Parathyroid adenoma (tissue), 2 donors: Measurements from ENCODE around the gene OR13F1.

ENCODE experiments used
- H2AFZ ChIP-seq: fragments of 300-600 bp; sonication (generic); one replicate; pipeline ENCODE4 v1.7.0; 2017; ENCODE audit warnings: antibody characterized with exemption, mild to moderate bottlenecking
- H3K27ac ChIP-seq: fragments of 300-600 bp; sonication (generic); one replicate; pipeline ENCODE4 v1.7.0; 2017
- H3K27me3 ChIP-seq: fragments of 300-600 bp; sonication (generic); one replicate; pipeline ENCODE4 v1.7.0; 2017; ENCODE audit warnings: low read length; ENCODE audit not compliant: control insufficient read depth, insufficient read depth
- H3K36me3 ChIP-seq: fragments of 300-600 bp; sonication (generic); one replicate; pipeline ENCODE4 v1.7.0; 2017; ENCODE audit warnings: low read length; ENCODE audit not compliant: control insufficient read depth, insufficient read depth
- H3K4me1 ChIP-seq: fragments of 300-600 bp; sonication (generic); one replicate; pipeline ENCODE4 v1.7.0; 2017; ENCODE audit warnings: control low read depth
- H3K4me2 ChIP-seq: fragments of 300-600 bp; sonication (generic); one replicate; pipeline ENCODE4 v1.7.0; 2017; ENCODE audit warnings: low read length
- H3K4me3 ChIP-seq: fragments of 300-600 bp; sonication (generic); one replicate; pipeline ENCODE4 v1.7.0; 2017; ENCODE audit warnings: low read depth, low read length
- H3K79me2 ChIP-seq: fragments of 300-600 bp; sonication (generic); one replicate; pipeline ENCODE4 v1.7.0; 2017; ENCODE audit warnings: control low read depth
- H3K9ac ChIP-seq: fragments of 300-600 bp; sonication (generic); one replicate; pipeline ENCODE4 v1.7.0; 2017; ENCODE audit warnings: mild to moderate bottlenecking
- H3K9me3 ChIP-seq: fragments of 300-600 bp; sonication (generic); one replicate; pipeline ENCODE4 v1.7.0; 2017; ENCODE audit warnings: low read length; ENCODE audit not compliant: control insufficient read depth
- TF ChIP-seq, protein P1 (sequence below): fragments of 300-600 bp; sonication (generic); IDR thresholded peaks from one replicate; pipeline ENCODE4 v1.7.0; 2017; ENCODE audit warnings: antibody characterized with exemption, mild to moderate bottlenecking
- donor health status: primary hyperparathyroidism.

Gene OR13F1

DNA sequence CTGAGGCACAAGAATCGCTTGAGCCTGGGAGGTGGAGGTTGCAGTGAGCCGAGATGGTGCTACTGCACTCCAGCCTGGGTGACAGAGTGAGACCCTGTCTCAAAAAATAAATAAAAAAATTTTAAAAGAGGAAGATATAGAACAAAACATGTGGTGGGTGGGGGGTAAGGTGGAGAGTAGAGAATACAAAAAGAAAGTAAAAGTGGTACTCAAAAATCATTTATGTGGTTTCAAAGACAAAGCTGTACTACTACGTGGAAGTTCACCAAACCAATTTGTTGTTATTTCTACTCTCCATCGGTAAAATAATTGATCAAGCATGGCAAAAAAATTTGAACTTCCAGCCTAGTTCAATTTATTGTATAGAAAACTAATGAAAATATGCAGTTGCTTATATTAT, 40.6 kb downstream of the OR13F1 start:
- no peak overlapping the region for H2AFZ ChIP-seq
- no peaks in the 10 kb centered on the region for H3K79me2 ChIP-seq
- no peaks in the 10 kb centered on the region for H3K27me3 ChIP-seq
- H3K4me2 ChIP-seq = no peak overlapping the region
- no peaks in the 10 kb centered on the region for H3K36me3 ChIP-seq
- H3K9me3 ChIP-seq = no peaks in the 10 kb centered on the region
- H3K27ac ChIP-seq = no peak overlapping the region
- H3K9ac ChIP-seq = no peak overlapping the region
- H3K4me3 ChIP-seq = no peak overlapping the region
- H3K4me1 ChIP-seq = no peaks in the 10 kb centered on the region
- TF ChIP-seq, protein P1, sequence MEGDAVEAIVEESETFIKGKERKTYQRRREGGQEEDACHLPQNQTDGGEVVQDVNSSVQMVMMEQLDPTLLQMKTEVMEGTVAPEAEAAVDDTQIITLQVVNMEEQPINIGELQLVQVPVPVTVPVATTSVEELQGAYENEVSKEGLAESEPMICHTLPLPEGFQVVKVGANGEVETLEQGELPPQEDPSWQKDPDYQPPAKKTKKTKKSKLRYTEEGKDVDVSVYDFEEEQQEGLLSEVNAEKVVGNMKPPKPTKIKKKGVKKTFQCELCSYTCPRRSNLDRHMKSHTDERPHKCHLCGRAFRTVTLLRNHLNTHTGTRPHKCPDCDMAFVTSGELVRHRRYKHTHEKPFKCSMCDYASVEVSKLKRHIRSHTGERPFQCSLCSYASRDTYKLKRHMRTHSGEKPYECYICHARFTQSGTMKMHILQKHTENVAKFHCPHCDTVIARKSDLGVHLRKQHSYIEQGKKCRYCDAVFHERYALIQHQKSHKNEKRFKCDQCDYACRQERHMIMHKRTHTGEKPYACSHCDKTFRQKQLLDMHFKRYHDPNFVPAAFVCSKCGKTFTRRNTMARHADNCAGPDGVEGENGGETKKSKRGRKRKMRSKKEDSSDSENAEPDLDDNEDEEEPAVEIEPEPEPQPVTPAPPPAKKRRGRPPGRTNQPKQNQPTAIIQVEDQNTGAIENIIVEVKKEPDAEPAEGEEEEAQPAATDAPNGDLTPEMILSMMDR = no peak

DNA sequence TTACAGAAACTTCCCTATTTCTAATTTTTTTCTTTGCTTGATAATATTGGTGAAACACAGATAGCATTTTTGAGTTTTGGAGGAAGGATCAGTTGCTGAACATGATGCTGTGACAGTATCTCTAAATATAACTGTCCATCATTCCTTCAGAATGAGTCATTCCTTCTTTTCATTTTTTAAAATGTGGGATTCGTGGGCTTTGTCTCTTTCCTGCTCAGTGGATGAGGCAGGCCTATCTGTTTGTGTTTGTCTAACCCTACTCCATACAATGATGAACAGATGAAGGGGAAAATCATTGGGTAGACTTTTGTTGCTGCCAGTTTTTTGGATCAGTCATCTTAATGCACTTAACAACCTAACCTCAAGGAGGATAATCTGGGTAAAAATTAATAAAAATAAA, 49.2 kb downstream of the OR13F1 start:
- Histone ChIP-seq H3K9ac (no peak overlapping the region), H3K27ac (no peak overlapping the region), H3K79me2 (no peaks in the 10 kb centered on the region), H3K4me1 (no peaks in the 10 kb centered on the region), H3K4me3 (no peak overlapping the region), H3K36me3 (no peaks in the 10 kb centered on the region), H3K4me2 (no peak overlapping the region), H3K9me3 (no peaks in the 10 kb centered on the region), H3K27me3 (no peaks in the 10 kb centered on the region), H2AFZ (no peak overlapping the region)
- TF ChIP-seq, protein P1 = no peak
